RWPE2 (cell line): ENCODE measurements around the gene SLC12A4.

Source experiments
- ATAC-seq: fragments of 200-7000 bp; cut with Tn5 transposase; 3 replicates; pipeline ENCODE4 v1.9.1; 2021; ENCODE audit warnings: low read depth
- DNase-seq: peaks from one replicate; pipeline ENCODE4 v3.0.0-alpha.2; 2020; ENCODE audit warnings: low spot score
- H3K27ac ChIP-seq: fragments of 450-650 bp; 2 replicates; pipeline ENCODE4 v1.5.1; 2017; ENCODE audit warnings: mild to moderate bottlenecking; ENCODE audit not compliant: poor library complexity, severe bottlenecking
- H3K27me3 ChIP-seq: fragments of 250-450 bp; sonication (Bioruptor Pico); 2 replicates; pipeline ENCODE4 v1.5.1; 2021; ENCODE audit warnings: mild to moderate bottlenecking, moderate library complexity; ENCODE audit not compliant: insufficient read depth, poor library complexity, severe bottlenecking
- H3K36me3 ChIP-seq: fragments of 250-450 bp; sonication (Bioruptor Pico); 2 replicates; pipeline ENCODE4 v1.5.1; 2020; ENCODE audit warnings: low read depth, mild to moderate bottlenecking, moderate library complexity
- H3K4me1 ChIP-seq: fragments of 250-450 bp; sonication (Bioruptor Pico); 2 replicates; pipeline ENCODE4 v1.5.1; 2021; ENCODE audit warnings: mild to moderate bottlenecking, moderate library complexity; ENCODE audit not compliant: insufficient read depth, poor library complexity, severe bottlenecking
- H3K4me3 ChIP-seq: fragments of 250-450 bp; sonication (Bioruptor Pico); 2 replicates; pipeline ENCODE4 v1.5.1; 2021; ENCODE audit warnings: mild to moderate bottlenecking, moderate library complexity; ENCODE audit not compliant: severe bottlenecking
- H3K9me3 ChIP-seq: fragments of 250-450 bp; sonication (Bioruptor Pico); 2 replicates; pipeline ENCODE4 v1.5.1; 2021; ENCODE audit warnings: mild to moderate bottlenecking, moderate library complexity; ENCODE audit not compliant: severe bottlenecking
- TF ChIP-seq, protein P1 (sequence below): fragments of 450-650 bp; IDR thresholded peaks from one replicate; pipeline ENCODE4 v1.5.1; 2017; ENCODE audit warnings: mild to moderate bottlenecking, moderate library complexity; ENCODE audit not compliant: poor library complexity, severe bottlenecking

Gene SLC12A4

DNA sequence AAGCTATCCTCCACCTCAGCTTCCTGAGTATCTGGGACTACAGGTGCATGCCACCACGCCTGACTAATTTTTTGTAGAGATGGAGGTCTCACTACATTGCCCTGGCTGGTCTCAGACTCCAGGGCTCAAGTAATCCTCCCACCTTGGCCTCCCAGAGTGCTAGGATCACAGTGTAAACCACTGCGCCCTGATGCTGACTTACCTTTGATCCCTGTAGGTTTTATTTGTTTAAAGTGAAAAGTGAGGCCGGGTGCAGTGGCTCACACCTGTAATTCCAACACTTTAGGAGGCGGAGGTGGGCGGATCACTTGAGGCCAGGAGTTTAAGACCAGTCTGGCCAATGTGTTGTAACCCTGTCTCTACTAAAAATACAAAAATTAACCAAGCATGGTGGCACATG lies 66.7 kb downstream of the SLC12A4 start:
- no peak overlapping the region for H3K27ac ChIP-seq
- H3K27me3 ChIP-seq, result no peaks in the 10 kb centered on the region
- peaks cover 4% of the 10 kb centered on the region; the same call in 1 of the 2 replicates for H3K36me3 ChIP-seq
- TF ChIP-seq, protein P1, sequence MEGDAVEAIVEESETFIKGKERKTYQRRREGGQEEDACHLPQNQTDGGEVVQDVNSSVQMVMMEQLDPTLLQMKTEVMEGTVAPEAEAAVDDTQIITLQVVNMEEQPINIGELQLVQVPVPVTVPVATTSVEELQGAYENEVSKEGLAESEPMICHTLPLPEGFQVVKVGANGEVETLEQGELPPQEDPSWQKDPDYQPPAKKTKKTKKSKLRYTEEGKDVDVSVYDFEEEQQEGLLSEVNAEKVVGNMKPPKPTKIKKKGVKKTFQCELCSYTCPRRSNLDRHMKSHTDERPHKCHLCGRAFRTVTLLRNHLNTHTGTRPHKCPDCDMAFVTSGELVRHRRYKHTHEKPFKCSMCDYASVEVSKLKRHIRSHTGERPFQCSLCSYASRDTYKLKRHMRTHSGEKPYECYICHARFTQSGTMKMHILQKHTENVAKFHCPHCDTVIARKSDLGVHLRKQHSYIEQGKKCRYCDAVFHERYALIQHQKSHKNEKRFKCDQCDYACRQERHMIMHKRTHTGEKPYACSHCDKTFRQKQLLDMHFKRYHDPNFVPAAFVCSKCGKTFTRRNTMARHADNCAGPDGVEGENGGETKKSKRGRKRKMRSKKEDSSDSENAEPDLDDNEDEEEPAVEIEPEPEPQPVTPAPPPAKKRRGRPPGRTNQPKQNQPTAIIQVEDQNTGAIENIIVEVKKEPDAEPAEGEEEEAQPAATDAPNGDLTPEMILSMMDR, result no peak
- ATAC-seq (no peak), DNase-seq (no peak)
- H3K4me3 ChIP-seq, result no peak overlapping the region
- peaks cover 4% of the 10 kb centered on the region for H3K9me3 ChIP-seq
- no peaks in the 10 kb centered on the region for H3K4me1 ChIP-seq

DNA sequence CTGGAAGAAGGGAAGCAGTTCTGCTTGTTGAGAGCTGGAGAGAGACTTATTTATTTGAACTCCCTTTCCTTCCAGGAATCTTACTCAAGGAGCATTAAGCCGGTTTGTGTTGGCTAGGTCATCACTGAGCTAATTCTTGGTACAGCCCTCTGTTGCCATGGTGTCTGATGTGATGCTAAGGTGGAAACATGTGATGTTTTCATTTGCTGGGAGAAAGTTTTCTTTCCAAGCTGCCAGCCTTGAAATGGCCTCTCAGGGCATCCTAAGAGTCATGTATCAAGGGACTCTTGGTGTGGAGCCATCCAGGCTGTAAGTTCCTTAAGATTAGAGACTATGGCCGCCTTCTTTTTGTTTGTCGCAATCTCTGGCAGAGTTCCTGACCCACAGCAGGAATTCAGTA lies 71.2 kb downstream of the SLC12A4 start:
- Histone ChIP-seq H3K4me3 (no peak overlapping the region), H3K27me3 (no peaks in the 10 kb centered on the region), H3K27ac (no peak overlapping the region), H3K4me1 (peaks cover 10% of the 10 kb centered on the region), H3K36me3 (no peaks in the 10 kb centered on the region; the same call in 1 of the 2 replicates), H3K9me3 (peaks cover 4% of the 10 kb centered on the region)
- DNase-seq (no peak), ATAC-seq (no peak)
- TF ChIP-seq, protein P1, result no peak

DNA sequence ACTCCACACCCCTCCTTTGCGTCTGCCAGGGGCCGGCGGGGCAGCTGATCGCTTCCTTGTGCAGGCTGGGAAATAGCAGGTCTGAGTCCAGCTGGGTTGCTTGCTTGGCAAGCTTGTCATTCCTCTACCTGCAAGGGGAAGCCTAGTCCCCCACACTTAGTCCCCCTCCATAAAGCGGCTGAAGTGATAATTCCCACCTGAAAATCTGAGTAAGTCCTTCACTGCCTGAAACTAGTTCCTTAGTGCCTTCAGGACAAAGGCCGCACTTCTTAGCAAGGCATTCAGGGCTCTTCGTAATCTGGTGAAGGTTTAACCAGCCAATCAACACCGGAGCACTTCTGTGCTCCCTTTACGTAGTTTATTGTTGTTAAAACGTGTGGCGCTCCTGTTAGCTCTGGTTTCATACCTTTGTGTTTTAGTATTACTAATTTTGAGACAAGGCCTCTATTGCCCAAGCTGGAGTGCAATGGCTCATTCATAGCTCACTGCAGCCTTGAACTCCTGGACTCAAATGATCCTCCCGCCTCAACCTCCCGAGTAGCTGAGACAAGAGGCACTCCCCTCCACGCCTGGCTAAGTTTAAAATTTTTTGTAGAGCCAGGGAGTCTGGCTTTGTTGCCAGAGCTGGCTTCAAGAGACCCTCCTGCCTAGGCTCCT lies 74.6 kb downstream of the SLC12A4 start:
- Histone ChIP-seq H3K4me1 (peaks cover 12% of the 10 kb centered on the region), H3K4me3 (peak overlapping the region; percentile 96), H3K9me3 (no peaks in the 10 kb centered on the region), H3K36me3 (no peaks in the 10 kb centered on the region), H3K27me3 (no peaks in the 10 kb centered on the region), H3K27ac (peak overlapping the region; percentile 42)
- DNase-seq, result no peak
- TF ChIP-seq, protein P1, result no peak
- ATAC-seq, result peak; percentile 13; the same call in 2 of the 3 replicates
